GM12878 (cell line): ENCODE results near the gene PCCA. TPM values are rescaled to one million over a fixed set of nuclear protein-coding genes. Genes with fewer than 3 reads are reported as not detected.

Source experiments
- polyA plus RNA-seq, 11 experiments: library from polyadenylated mRNA; depleted of rRNA in 4 of 11; unstranded in 6 of 11; stranded (reverse) in 5 of 11; fragments of >200 nt; fragmentation: Nextera tagmentation in 4 of 11; fragmentation: Illumina TruSeq in 1 of 11; extraction: Ambion mirVana in 4 of 11; extraction: Trizol in 1 of 11; gene quantifications; 1 replicate in 1 of 11; 2 replicates in 10 of 11; pipeline versions ENCODE4 v1.2.1 to v1.2.3, GENCODE V29; 2011 to 2016; ENCODE audit warnings: inconsistent platforms in 2 of 11, missing spikeins in 2 of 11, low read depth in 1 of 11
- total RNA-seq, 4 experiments: library from RNA; depleted of rRNA in 3 of 4; stranded (reverse); fragments of >200 nt in 3 of 4; fragmentation: Illumina TruSeq in 1 of 4; extraction: Trizol in 1 of 4; gene quantifications; 2 replicates each; pipeline versions ENCODE4 v1.2.1 to v1.2.3, GENCODE V29; 2013 to 2021
- TF ChIP-seq, protein P1 (sequence below): IDR thresholded peaks from 2 replicates; pipeline ENCODE4 v1.6.1; 2012; ENCODE audit warnings: improper control_type of control experiment, low read depth, low read length; ENCODE audit not compliant: insufficient replicate concordance
- TF ChIP-seq, protein P2 (sequence below): fragments of 450-650 bp; formaldehyde crosslinking; IDR thresholded peaks from 2 replicates; pipeline ENCODE4 v1.4.0; 2022; ENCODE audit warnings: mild to moderate bottlenecking, moderate library complexity
- TF ChIP-seq, protein P3 (sequence below): IDR thresholded peaks from 2 replicates; pipeline ENCODE4 v1.6.1; 2012; ENCODE audit warnings: low read depth, low read length, improper control_type of control experiment

The PCCA gene
- total and polyA plus RNA-seq, 10 of the 15 experiments (the other 5 are each of a cell fraction or from before 2014, with no cell fraction given) = 5.9 to 18.2 (median 12.4) TPM

- TF ChIP-seq, protein P1, sequence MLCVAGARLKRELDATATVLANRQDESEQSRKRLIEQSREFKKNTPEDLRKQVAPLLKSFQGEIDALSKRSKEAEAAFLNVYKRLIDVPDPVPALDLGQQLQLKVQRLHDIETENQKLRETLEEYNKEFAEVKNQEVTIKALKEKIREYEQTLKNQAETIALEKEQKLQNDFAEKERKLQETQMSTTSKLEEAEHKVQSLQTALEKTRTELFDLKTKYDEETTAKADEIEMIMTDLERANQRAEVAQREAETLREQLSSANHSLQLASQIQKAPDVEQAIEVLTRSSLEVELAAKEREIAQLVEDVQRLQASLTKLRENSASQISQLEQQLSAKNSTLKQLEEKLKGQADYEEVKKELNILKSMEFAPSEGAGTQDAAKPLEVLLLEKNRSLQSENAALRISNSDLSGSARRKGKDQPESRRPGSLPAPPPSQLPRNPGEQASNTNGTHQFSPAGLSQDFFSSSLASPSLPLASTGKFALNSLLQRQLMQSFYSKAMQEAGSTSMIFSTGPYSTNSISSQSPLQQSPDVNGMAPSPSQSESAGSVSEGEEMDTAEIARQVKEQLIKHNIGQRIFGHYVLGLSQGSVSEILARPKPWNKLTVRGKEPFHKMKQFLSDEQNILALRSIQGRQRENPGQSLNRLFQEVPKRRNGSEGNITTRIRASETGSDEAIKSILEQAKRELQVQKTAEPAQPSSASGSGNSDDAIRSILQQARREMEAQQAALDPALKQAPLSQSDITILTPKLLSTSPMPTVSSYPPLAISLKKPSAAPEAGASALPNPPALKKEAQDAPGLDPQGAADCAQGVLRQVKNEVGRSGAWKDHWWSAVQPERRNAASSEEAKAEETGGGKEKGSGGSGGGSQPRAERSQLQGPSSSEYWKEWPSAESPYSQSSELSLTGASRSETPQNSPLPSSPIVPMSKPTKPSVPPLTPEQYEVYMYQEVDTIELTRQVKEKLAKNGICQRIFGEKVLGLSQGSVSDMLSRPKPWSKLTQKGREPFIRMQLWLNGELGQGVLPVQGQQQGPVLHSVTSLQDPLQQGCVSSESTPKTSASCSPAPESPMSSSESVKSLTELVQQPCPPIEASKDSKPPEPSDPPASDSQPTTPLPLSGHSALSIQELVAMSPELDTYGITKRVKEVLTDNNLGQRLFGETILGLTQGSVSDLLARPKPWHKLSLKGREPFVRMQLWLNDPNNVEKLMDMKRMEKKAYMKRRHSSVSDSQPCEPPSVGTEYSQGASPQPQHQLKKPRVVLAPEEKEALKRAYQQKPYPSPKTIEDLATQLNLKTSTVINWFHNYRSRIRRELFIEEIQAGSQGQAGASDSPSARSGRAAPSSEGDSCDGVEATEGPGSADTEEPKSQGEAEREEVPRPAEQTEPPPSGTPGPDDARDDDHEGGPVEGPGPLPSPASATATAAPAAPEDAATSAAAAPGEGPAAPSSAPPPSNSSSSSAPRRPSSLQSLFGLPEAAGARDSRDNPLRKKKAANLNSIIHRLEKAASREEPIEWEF = no peak
- TF ChIP-seq, protein P2, sequence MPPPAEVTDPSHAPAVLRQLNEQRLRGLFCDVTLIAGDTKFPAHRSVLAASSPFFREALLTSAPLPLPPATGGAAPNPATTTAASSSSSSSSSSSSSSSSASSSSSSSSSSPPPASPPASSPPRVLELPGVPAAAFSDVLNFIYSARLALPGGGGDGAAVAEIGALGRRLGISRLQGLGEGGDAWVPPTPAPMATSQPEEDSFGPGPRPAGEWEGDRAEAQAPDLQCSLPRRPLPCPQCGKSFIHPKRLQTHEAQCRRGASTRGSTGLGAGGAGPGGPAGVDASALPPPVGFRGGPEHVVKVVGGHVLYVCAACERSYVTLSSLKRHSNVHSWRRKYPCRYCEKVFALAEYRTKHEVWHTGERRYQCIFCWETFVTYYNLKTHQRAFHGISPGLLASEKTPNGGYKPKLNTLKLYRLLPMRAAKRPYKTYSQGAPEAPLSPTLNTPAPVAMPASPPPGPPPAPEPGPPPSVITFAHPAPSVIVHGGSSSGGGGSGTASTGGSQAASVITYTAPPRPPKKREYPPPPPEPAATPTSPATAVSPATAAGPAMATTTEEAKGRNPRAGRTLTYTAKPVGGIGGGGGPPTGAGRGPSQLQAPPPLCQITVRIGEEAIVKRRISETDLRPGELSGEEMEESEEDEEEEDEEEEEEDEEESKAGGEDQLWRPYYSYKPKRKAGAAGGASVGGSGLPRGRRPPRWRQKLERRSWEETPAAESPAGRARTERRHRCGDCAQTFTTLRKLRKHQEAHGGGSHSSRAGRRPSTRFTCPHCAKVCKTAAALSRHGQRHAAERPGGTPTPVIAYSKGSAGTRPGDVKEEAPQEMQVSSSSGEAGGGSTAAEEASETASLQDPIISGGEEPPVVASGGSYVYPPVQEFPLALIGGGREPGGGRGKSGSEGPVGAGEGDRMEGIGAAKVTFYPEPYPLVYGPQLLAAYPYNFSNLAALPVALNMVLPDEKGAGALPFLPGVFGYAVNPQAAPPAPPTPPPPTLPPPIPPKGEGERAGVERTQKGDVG (CRISPR knock-in tag) = no peak
- TF ChIP-seq, protein P3, sequence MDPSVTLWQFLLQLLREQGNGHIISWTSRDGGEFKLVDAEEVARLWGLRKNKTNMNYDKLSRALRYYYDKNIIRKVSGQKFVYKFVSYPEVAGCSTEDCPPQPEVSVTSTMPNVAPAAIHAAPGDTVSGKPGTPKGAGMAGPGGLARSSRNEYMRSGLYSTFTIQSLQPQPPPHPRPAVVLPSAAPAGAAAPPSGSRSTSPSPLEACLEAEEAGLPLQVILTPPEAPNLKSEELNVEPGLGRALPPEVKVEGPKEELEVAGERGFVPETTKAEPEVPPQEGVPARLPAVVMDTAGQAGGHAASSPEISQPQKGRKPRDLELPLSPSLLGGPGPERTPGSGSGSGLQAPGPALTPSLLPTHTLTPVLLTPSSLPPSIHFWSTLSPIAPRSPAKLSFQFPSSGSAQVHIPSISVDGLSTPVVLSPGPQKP = no peak
Measured at GRCh38 chr13:100208002-100208401, 119.1 kb downstream of the PCCA start (continued).
